Measurements from ENCODE around the gene IFIT1.
"Not testable (repeated sequence)": the region's sequence is repeated elsewhere in the genome, so short reads cannot be mapped to it uniquely, and the experiment has no call there.

Gene IFIT1

GRCh38 chr10:89440226-89441009 lies 48.0 kb downstream of the IFIT1 start:
- DNase-seq (ENCODE audit: low spot score) = no peak

DNA sequence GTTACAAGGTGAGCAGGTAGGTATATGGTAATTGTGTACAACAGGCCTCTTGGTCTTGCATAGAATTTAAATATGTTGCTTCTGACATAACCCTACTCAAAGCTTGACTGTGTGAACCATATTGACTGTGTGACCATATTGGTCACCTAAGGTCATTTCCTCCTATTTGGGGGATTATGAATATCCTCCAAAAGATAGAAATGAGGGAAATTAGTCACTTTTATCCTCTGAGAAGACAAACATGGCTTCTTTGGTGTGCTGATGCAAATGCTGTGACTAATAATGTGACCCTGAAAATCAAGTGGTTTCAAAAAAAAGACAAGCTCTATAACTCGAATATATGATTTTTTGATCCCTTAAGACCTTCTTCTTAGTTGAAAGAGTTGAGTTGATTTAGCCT lies 49.9 kb downstream of the IFIT1 start:
- no peak for DNase-seq (ENCODE audit: low spot score)

- DNase-seq (ENCODE audit: low spot score) = not testable (repeated sequence)
Measured at GRCh38 chr10:89444819-89445218, 52.4 kb downstream of the IFIT1 start.

GRCh38 chr10:89450901-89451300 lies 58.5 kb downstream of the IFIT1 start:
- DNase-seq (ENCODE audit: low spot score) = no peak

DNA sequence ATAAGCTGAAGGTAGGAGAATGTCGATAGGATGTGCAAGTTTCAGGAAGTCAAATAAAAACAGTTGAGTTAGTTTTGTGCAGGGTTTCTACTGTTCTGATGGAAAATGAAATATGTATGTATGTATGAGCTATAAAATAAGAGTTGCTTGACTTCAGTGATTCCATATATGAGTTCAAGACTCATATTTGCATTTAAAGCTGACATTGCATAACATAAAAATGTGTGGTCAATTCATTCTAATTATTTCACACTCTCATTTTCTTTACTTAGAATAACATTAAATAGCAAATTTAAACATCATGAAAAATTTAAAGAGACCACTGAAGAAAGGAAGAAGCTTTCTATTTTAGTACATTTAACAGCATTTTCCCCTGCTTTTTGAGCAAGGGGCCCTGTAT lies 59.8 kb downstream of the IFIT1 start:
- DNase-seq (ENCODE audit: low spot score) = no peak

DNA sequence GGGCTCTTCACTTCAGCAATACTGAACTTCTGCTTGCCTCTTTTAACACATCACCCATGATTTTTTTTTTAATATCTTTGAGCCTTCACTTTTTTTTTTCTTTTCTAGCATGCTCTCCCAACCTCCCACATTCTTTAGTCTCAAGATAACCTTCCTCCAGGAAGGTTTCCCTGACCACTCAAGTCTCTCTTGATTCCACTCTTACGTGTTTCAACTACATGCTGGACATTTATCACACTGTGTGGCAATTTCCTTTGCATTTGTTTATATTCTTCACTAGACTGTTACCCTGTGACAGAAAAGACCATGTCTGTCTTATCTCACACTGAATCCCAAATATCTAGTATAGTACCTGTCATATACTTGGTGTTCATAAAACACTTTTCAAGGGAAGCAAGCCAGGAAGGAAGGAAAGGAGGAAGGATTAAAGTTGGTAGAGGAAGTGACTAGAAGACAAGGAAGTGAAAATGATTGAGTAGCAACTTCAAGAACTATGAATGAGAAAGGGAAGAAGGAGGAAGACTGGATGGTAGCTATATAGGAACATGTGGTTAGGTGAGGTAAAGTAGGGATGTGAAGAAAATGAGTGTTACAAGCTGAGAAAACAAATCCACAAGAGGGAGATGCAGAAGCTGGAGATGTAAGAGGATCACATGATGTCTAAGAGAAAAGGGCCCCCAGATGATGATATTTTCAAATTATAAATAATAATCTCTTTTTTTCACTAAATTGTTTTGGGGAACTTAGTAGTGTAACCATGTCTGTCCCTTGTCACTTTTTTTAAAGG lies 62.3 kb downstream of the IFIT1 start:
- no peak for DNase-seq (ENCODE audit: low spot score)

Measured in AG20443 (cell line).